GM12892 (cell line): Measurements from ENCODE around the gene FARP1.

Experiments
- POLR2A ChIP-seq: IDR thresholded peaks from 2 replicates; pipeline ENCODE4 v1.6.1; 2011; ENCODE audit warnings: low read depth, low read length, control low read depth
- TAF1 ChIP-seq: IDR thresholded peaks from 2 replicates; pipeline ENCODE4 v1.6.1; 2011; ENCODE audit warnings: low read depth, mild to moderate bottlenecking, control low read depth, low read length, borderline replicate concordance

GRCh38 chr13:98232456-98232855, 89.6 kb downstream of the FARP1 start:
- TF ChIP-seq TAF1 (no peak), POLR2A (no peak)
